Hepatic stellate cell (primary cell): ENCODE results near the gene OLFM2.

ENCODE experiments used
- DNase-seq: peaks from one replicate; pipeline ENCODE4 v3.0.0; 2011; ENCODE audit warnings: low spot score

Gene OLFM2

GRCh38 chr19:9906475-9907087, 29.7 kb downstream of the OLFM2 start:
- no peak for DNase-seq

GRCh38 chr19:9903336-9903735, 33.0 kb downstream of the OLFM2 start:
- DNase-seq: no peak

GRCh38 chr19:9901642-9902041, 34.7 kb downstream of the OLFM2 start:
- DNase-seq: no peak

GRCh38 chr19:9901020-9901419, 35.3 kb downstream of the OLFM2 start:
- no peak for DNase-seq

- no peak for DNase-seq
Measured at GRCh38 chr19:9891609-9892373, 44.5 kb downstream of the OLFM2 start.

DNA sequence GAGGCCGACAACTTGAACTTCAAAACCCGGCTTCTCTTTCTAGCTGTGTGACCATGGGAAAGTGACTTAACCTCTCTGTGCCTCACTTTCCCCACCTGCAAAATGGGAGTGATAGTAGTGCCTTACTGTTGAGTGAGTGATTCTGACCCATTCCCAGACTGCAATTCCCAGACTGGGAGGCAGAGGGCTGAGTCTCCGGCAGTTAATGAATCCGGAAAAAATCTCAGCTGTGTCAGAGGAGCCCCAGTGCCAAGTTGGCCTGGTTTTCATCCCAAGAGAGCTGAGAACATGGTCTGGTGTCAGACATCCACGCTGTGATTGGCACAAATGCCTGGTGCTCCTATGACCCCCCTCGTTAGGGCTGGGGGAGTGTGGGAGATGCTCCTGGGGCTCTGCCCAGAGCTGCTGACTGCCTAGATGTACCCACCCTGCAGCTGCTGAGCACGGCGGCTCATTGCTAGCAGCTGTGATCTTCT, 51.2 kb downstream of the OLFM2 start:
- peak; percentile 60 for DNase-seq

GRCh38 chr19:9883764-9884163, 52.6 kb downstream of the OLFM2 start:
- no peak for DNase-seq

DNA sequence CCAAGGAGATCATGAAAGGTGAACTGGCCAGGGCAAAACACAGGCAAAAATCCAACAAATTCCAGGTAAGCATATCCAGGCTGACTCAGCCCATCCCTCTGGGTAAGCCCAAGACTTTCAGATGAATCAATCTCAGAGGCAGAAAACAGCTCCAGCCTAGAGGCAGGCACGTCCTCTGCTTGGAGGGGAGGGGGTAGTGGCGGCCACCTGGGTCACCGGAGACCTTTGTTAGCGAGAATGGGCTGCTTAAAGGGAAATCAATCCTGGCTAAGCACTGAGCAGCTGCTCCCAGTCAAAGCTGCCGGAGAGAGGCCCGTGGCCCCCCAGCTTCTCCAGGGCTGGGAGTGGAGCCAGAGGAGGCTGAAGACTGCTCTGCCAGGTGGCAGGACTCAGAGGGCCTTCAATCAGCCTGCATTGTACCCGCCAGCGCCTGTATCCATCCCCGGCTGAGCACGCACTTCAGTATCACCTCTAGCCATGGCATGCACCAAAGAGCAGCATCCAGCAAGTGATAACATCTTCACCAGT, 53.0 kb downstream of the OLFM2 start:
- DNase-seq: no peak

DNA sequence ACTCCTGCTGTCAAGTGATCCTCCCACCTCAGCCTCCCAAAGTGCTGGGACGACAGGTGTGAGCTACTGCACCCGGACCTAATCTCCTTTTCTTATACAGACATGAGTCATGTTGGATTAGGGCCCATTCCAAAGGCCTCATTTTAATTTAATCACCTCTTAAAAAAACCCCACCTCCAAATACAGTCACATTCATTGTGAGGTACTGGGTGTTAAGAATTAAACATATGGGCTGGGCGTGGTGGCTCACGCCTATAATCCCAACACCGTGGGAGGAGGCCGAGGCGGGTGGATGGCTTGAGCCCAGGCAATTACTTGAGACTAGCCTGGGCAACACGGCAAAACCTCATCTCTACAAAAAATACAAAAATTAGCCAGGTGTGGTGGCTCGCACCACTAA, 54.6 kb downstream of the OLFM2 start:
- no peak for DNase-seq

DNA sequence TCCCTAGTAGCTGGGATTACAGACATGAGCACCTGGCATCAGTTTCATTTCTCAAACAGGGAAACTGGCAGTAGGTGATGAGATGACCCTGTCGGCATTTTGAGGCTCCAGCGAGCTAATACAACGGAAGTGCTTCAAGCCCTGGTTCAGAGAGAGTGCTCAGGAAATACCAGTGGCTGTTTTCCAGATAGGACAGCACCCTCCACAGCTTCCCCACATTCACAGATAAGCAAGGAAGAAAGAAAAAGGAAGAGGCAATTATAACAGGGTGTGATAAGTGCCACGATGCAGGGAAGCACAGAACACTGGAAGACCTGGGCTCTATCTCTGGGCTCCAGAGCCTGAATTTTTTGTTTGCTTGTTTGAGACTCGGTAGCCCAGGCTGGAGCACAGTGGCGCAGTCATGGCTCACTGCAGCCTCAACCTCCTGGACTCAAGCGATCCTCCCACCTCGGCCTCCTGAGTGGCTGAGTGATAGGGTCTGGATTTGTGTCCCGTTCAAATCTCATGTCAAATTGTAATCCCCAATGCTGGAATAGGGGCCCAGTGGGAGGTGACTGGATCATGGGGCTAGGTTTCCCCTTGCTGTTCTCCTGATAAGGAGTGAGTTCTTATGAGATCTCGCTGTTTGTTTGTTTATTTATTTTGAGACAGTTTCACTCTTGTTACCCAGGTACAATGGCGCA, 57.7 kb downstream of the OLFM2 start:
- DNase-seq: no peak

DNA sequence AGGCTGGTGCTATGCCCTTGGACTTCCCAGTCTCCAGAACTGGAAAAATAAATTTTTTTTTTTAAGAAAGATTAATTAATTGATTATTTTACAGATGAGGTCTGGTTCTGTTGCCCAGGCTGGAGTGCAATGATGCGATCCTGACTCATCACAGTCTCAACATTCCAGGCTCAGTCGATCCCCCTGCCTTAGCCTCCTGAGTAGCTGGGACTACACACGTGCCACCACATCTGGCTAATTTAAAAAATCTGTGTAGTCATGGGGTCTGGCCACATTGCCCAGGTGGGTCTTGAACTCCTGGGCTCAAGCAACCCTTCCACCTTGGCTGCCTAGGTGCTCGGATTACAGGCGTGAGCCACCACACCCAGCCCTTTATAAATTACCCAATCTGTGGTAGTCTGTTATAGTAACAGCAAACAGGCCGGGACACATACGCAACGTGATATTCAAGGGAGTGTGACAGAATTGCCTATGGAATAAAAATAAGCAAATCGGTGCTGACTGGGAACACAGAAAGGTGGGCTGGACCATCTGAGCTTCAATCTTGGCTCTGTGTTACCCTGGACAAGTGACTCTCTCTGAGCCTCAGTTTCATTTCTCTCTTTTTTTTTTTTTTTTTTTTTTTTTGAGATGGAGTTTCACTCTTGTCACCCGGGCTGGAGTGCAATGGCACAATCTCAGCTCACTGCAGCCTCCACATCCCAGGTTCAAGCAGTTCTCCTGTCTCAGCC, 58.4 kb downstream of the OLFM2 start:
- DNase-seq: no peak

GRCh38 chr19:9875796-9876195, 60.5 kb downstream of the OLFM2 start:
- DNase-seq: no peak

GRCh38 chr19:9875031-9875627, 61.2 kb downstream of the OLFM2 start:
- DNase-seq: no peak

- no peak for DNase-seq
Measured at GRCh38 chr19:9872618-9873242, 63.6 kb downstream of the OLFM2 start.

DNA sequence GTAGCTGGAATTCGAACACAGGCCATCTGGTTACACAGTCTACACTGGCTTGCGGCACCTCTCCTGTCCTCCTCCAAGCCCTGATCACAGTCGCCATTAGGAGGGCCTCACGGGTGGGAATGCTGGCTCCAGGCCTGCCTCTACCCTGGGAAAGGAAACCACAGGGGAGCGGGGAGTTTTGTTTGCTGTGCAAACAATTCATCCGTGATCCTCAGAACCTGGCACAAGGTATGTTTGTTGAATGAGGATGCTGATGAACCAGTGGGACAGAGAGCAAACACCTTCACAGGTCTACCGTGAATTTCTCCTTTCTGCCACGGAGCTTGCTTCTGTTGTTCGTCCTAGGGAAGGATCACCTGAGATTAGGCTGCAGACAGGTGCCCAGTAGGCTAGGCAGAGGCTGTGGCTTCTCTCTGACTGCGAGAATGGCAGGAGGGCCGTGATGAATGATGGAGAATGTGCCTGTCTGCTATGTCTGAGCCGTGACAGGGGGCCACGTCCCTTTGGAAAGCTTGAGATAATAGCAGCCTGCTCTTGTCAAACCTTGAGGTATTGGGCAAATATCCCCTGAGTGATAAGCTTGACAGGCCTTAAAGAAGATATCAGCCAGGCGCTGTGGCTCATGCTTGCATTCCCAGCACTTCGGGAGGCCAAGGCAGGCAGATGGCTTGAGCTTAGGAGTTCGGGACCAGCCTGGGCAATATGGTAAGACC, 64.5 kb downstream of the OLFM2 start:
- DNase-seq: no peak

- no peak for DNase-seq
Measured at GRCh38 chr19:9868983-9869617, 67.2 kb downstream of the OLFM2 start.

DNA sequence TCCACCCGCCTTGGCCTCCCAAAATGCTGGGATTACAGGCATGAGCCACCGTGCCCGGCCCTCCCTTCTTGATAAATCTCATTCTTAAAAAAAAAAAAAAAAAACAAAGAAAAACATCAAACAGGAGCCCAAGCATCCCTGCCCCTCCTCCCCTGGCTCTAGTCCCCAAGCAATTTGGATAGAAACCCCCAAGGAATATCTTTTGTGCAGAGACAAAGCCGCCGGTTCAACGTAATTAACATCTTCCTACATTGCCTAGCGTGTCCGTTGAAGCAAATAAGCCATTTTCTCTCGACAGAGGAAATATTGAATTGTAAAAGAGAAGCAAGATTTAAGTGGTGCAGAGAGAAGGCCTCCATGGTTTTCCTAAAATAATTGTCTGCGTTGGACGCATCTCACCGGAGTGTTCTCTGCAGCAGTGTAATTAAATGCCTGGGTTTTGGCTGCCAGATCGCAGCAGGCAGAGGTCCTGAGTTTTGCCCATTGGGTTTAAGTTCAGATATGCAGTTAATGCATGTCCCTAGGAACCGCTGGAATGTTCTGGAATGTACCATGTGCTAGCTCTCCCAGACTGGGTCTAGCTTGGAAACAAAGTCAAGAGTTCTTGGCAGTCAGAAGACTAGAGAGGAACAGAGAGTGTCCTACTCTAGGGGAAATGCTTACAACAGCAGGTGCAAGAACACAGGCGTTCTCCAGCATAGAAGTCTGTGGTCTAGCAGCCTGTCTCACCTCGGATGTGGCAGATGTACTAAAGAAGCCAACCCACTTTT, 70.4 kb downstream of the OLFM2 start:
- no peak for DNase-seq

DNA sequence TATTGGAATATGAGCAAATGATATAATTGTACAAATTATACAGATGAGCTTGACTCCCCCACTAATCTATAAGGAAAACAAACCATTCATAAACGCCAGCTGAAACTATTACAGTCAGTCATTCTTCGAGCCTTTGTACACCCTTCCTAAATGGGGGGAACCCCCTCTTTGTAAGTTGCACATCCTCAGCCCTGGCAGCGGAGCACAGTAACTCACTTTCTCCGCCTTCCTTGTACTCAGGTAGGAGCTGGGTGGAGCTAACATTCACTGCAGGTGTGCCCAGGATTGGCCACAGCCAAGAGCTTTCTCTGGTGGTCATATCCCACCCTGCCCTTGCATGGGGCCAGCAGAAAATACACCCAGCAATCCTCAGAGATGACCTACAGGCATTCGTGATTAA, 72.6 kb downstream of the OLFM2 start:
- DNase-seq: no peak

GRCh38 chr19:9862938-9863337, 73.4 kb downstream of the OLFM2 start:
- DNase-seq: no peak
